ENCODE measurements around the gene SIDT1. TPM values are rescaled to one million over a fixed set of nuclear protein-coding genes. Genes with fewer than 3 reads are reported as not detected.
A peak's percentile ranks its signal among the peaks of the same experiment; 100 is the strongest.

The SIDT1 gene
- total RNA-seq, 1 experiment from 2014 or later: not detected

GRCh38 chr3:113499081-113499480 lies 33.3 kb upstream of the SIDT1 start:
- Mint-ChIP-seq H3K4me3 (no peak overlapping the region), H3K9me3 (no peaks in the 10 kb centered on the region), H3K27me3 (ENCODE audit: low read depth) (no peaks in the 10 kb centered on the region), H3K4me1 (peaks cover 0 to 4% of the 10 kb centered on the region in 2 experiments; a peak in 2 of 4 replicates), H3K27ac (0 out of 7 replicates have a peak overlapping the region, but pooled peaks of 1 of the 3 experiments have one; percentile 28), H3K36me3 (ENCODE audit: insufficient read depth in 1 of 3, low read depth in 3 of 3) (peaks cover 0 to 11% (median 0%) of the 10 kb centered on the region in 3 experiments; a peak in 2 of 7 replicates)
- H3K79me2 ChIP-seq (ENCODE audit: insufficient read depth, low read length): no peaks in the 10 kb centered on the region
- WGBS (ENCODE audit: extremely low coverage, insufficient read length, low lambda C conversion rate): no CpG with 5 or more reads among the region's 1 CpG
- no peak overlapping the region for H4K5ac ChIP-seq (ENCODE audit: insufficient read length, low read depth, low read length)
- DNase-seq: no peak
- no peak overlapping the region for H3K27ac ChIP-seq (ENCODE audit: insufficient read length, low read depth, low read length)
- no peak overlapping the region for H2BK15ac ChIP-seq (ENCODE audit: low read depth, low read length)
- H3K14ac ChIP-seq (ENCODE audit: insufficient read depth, low read length): no peak overlapping the region
- no peak overlapping the region for H3K4me2 ChIP-seq (ENCODE audit: insufficient read depth, insufficient read length, low read length)
- H3K4me1 ChIP-seq (ENCODE audit: insufficient read depth, low read length): no peaks in the 10 kb centered on the region
- no peak overlapping the region for H4K8ac ChIP-seq (replicated peaks; ENCODE audit: insufficient read length, low read depth, low read length)
- no peaks in the 10 kb centered on the region for H3K27me3 ChIP-seq (ENCODE audit: insufficient read depth, low read length)
- H3K18ac ChIP-seq (ENCODE audit: insufficient read length, low read depth, low read length): no peak overlapping the region
- no peaks in the 10 kb centered on the region for H3K23me2 ChIP-seq (ENCODE audit: insufficient read length, low read depth, low read length, poor library complexity, severe bottlenecking)
- no peak overlapping the region for H2AFZ ChIP-seq (ENCODE audit: low read length)
- H4K20me1 ChIP-seq (ENCODE audit: control insufficient read depth, insufficient read depth, insufficient read length): no peaks in the 10 kb centered on the region
- H4K91ac ChIP-seq (ENCODE audit: insufficient read length, low read depth, low read length): no peak overlapping the region
- no peaks in the 10 kb centered on the region for H3K9me3 ChIP-seq (ENCODE audit: control insufficient read depth, low read depth, low read length)
- no peak overlapping the region for H2BK20ac ChIP-seq (ENCODE audit: low read depth, low read length, poor library complexity, severe bottlenecking)
- no peak overlapping the region for H2BK120ac ChIP-seq (ENCODE audit: low read depth, low read length, poor library complexity, severe bottlenecking)
- H3K4ac ChIP-seq (ENCODE audit: low read depth, low read length): no peak overlapping the region
- TF ChIP-seq CTCF (conservative IDR thresholded peaks at IDR 0.05): no peak
- H3K79me1 ChIP-seq (ENCODE audit: insufficient read depth, low read depth, low read length, poor library complexity, severe bottlenecking): no peaks in the 10 kb centered on the region
- H2AK5ac ChIP-seq (ENCODE audit: insufficient read length, low read length): no peak overlapping the region
- no peak overlapping the region for H3T11ph ChIP-seq (ENCODE audit: low read length)
- H3K23ac ChIP-seq (ENCODE audit: insufficient read length, low read depth, low read length): no peak overlapping the region
- no peak overlapping the region for H3K9ac ChIP-seq (ENCODE audit: extremely low read depth, insufficient read length, low read length)
- no peak overlapping the region for H3K56ac ChIP-seq (ENCODE audit: insufficient read length, low read depth, low read length)
- H2BK12ac ChIP-seq (ENCODE audit: insufficient read length, low read depth, low read length): no peak overlapping the region
- no peak overlapping the region for H2BK5ac ChIP-seq (ENCODE audit: insufficient read length, low read length)

All from H9 (cell line).